ENCODE results near the gene NFIB.

NFIB gene

GRCh38 chr9:14310311-14310710 is 3.6 kb downstream of the NFIB start:
- H3K4me3 ChIP-seq (ENCODE audit: low read depth, low read length), result no peak overlapping the region
- no peak for TF ChIP-seq CTCF (IDR thresholded peaks at IDR 0.05; ENCODE audit: low read depth, low read length)

- no peak for TF ChIP-seq CTCF (IDR thresholded peaks at IDR 0.05; ENCODE audit: low read depth, low read length)
- H3K4me3 ChIP-seq (ENCODE audit: low read depth, low read length), result no peak overlapping the region
Measured at GRCh38 chr9:14309403-14309802, 4.5 kb downstream of the NFIB start.

- TF ChIP-seq CTCF (IDR thresholded peaks at IDR 0.05; ENCODE audit: low read depth, low read length), result no peak
- no peak overlapping the region for H3K4me3 ChIP-seq (ENCODE audit: low read depth, low read length)
Measured at GRCh38 chr9:14308853-14309145, 5.1 kb downstream of the NFIB start.

- H3K4me3 ChIP-seq (ENCODE audit: low read depth, low read length), result no peak overlapping the region
Measured at GRCh38 chr9:14307989-14308852, 5.7 kb downstream of the NFIB start.

GRCh38 chr9:14306672-14307660 is 7.0 kb downstream of the NFIB start:
- TF ChIP-seq CTCF (IDR thresholded peaks at IDR 0.05; ENCODE audit: low read depth, low read length), result no peak

More at GRCh38 chr9:14307989-14308852, 5.7 kb downstream of the NFIB start:
- no peak for TF ChIP-seq CTCF (IDR thresholded peaks at IDR 0.05; ENCODE audit: low read depth, low read length)

GRCh38 chr9:14306188-14306587 is 7.8 kb downstream of the NFIB start:
- no peak for TF ChIP-seq CTCF (IDR thresholded peaks at IDR 0.05; ENCODE audit: low read depth, low read length)
- no peak overlapping the region for H3K4me3 ChIP-seq (ENCODE audit: low read depth, low read length)

More at GRCh38 chr9:14306672-14307660, 7.0 kb downstream of the NFIB start:
- H3K4me3 ChIP-seq (ENCODE audit: low read depth, low read length), result no peak overlapping the region

Measured in WI38 (cell line).